OCI-LY1 (cell line): ENCODE measurements around the gene KRT17.
"Not testable (repeated sequence)": the region's sequence is repeated elsewhere in the genome, so short reads cannot be mapped to it uniquely, and the experiment has no call there.

Experiments
- H2AFZ ChIP-seq: fragments of 200-600 bp; sonication (generic), shearing (Covaris generic); 2 replicates; pipeline ENCODE4 v1.6.0; 2014; ENCODE audit warnings: antibody characterized with exemption, mild to moderate bottlenecking, low read length
- H3F3A ChIP-seq: fragments of 200-600 bp; sonication (generic), shearing (Covaris generic); 2 replicates; pipeline ENCODE4 v1.6.0; 2014; ENCODE audit warnings: mild to moderate bottlenecking, antibody characterized with exemption, low read length, moderate library complexity; ENCODE audit not compliant: insufficient read depth
- H3K27ac ChIP-seq: fragments of 200-600 bp; sonication (generic); 2 replicates; pipeline ENCODE4 v1.5.1; 2014; ENCODE audit warnings: low read length, mixed run types, mild to moderate bottlenecking, low read depth; ENCODE audit not compliant: poor library complexity, severe bottlenecking
- H3K27me3 ChIP-seq: fragments of 200-600 bp; sonication (generic); 2 replicates; pipeline ENCODE4 v1.6.0; 2014; ENCODE audit warnings: antibody characterized with exemption, mild to moderate bottlenecking, low read length, moderate library complexity; ENCODE audit not compliant: insufficient read depth
- H3K36me3 ChIP-seq: fragments of 200-600 bp; sonication (generic); 2 replicates; pipeline ENCODE4 v1.6.1; 2014; ENCODE audit warnings: mild to moderate bottlenecking, antibody characterized with exemption, low read length, moderate library complexity, mixed read lengths; ENCODE audit not compliant: insufficient read depth
- H3K4me1 ChIP-seq: fragments of 200-600 bp; sonication (generic); 2 replicates; pipeline ENCODE4 v1.5.1; 2014; ENCODE audit warnings: mild to moderate bottlenecking, low read length, moderate library complexity; ENCODE audit not compliant: insufficient read depth, severe bottlenecking
- H3K4me2 ChIP-seq: fragments of 200-600 bp; sonication (generic), shearing (Covaris generic); 2 replicates; pipeline ENCODE4 v1.6.1; 2014; ENCODE audit warnings: low read length
- H3K4me3 ChIP-seq: fragments of 200-600 bp; sonication (generic); 2 replicates; pipeline ENCODE4 v1.5.1; 2014; ENCODE audit warnings: low read length, low read depth, mild to moderate bottlenecking, mixed read lengths; ENCODE audit not compliant: poor library complexity, severe bottlenecking
- H3K79me2 ChIP-seq: fragments of 200-600 bp; shearing (Covaris generic); 2 replicates; pipeline ENCODE4 v1.6.1; 2016; ENCODE audit warnings: mixed run types, low read length, mixed read lengths; ENCODE audit not compliant: insufficient read depth
- H3K9ac ChIP-seq: fragments of 200-600 bp; sonication (generic), shearing (Covaris generic); 2 replicates; pipeline ENCODE4 v1.6.1; 2014; ENCODE audit warnings: mild to moderate bottlenecking, low read length, mixed read lengths
- H3K9me2 ChIP-seq: fragments of 200-600 bp; sonication (generic), shearing (Covaris generic); 2 replicates; pipeline ENCODE4 v1.6.1; 2014; ENCODE audit warnings: low read depth, mild to moderate bottlenecking, low read length, mixed read lengths
- H3K9me3 ChIP-seq: fragments of 200-600 bp; shearing (Covaris generic); 2 replicates; pipeline ENCODE4 v1.6.1; 2014; ENCODE audit warnings: low read length, mixed read lengths
- H4K20me1 ChIP-seq: fragments of 200-600 bp; sonication (generic), shearing (Covaris generic); 2 replicates; pipeline ENCODE4 v1.6.0; 2016; ENCODE audit warnings: mild to moderate bottlenecking, low read length; ENCODE audit not compliant: insufficient read depth
- EZH2 ChIP-seq: fragments of 200-600 bp; sonication (generic), shearing (Covaris generic); IDR thresholded peaks from 2 replicates; pipeline ENCODE4 v1.8.0; 2017; ENCODE audit warnings: borderline replicate concordance, mixed run types, mild to moderate bottlenecking, antibody characterized with exemption, low read length, moderate library complexity, mixed read lengths
- TF ChIP-seq, protein P1 (sequence below): fragments of 200-600 bp; sonication (generic), shearing (Covaris generic); IDR thresholded peaks from 2 replicates; pipeline ENCODE4 v1.5.1; 2017; ENCODE audit warnings: mild to moderate bottlenecking, antibody characterized with exemption, low read length, moderate library complexity, mixed read lengths

The KRT17 gene

DNA sequence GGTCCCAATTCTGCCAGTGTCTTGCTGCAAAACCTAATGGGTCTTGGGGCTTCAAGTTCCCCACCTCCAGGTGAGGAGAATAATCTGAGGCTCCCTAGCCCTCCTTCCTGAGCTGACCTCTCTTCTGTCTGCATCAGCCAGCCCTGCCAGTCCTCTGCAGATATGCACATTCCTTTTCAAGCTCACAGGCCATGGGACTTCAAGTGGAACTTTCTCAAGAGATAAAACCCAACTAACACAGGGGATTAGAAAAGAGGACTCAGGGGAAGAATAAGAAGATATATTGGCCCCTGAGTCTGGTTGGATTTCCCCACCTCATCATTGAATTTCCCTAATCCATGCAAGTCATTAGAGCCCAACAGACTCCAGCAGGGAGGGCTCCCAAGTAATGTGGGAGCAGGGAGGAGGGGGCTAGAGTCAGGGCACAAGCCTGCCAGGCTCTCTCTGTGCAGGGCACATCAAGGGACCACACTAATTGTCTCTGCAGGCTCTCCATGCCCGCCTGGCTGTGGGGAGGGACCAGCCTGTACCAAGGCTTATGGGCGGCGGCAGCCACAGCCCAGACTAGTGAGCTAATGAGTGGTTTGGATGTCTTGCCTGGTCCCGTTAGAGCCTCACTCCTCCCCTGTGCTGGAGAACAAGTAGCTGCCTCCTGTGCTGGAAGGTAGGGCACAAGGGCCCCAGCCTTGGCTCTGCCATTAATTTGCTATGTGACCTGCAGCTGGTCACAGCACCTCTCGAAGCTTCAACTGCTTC lies 38.9 kb downstream of the KRT17 start:
- no peak overlapping the region for H3K27ac ChIP-seq
- no peak for TF ChIP-seq EZH2
- TF ChIP-seq, protein P1, sequence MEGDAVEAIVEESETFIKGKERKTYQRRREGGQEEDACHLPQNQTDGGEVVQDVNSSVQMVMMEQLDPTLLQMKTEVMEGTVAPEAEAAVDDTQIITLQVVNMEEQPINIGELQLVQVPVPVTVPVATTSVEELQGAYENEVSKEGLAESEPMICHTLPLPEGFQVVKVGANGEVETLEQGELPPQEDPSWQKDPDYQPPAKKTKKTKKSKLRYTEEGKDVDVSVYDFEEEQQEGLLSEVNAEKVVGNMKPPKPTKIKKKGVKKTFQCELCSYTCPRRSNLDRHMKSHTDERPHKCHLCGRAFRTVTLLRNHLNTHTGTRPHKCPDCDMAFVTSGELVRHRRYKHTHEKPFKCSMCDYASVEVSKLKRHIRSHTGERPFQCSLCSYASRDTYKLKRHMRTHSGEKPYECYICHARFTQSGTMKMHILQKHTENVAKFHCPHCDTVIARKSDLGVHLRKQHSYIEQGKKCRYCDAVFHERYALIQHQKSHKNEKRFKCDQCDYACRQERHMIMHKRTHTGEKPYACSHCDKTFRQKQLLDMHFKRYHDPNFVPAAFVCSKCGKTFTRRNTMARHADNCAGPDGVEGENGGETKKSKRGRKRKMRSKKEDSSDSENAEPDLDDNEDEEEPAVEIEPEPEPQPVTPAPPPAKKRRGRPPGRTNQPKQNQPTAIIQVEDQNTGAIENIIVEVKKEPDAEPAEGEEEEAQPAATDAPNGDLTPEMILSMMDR, result no peak

DNA sequence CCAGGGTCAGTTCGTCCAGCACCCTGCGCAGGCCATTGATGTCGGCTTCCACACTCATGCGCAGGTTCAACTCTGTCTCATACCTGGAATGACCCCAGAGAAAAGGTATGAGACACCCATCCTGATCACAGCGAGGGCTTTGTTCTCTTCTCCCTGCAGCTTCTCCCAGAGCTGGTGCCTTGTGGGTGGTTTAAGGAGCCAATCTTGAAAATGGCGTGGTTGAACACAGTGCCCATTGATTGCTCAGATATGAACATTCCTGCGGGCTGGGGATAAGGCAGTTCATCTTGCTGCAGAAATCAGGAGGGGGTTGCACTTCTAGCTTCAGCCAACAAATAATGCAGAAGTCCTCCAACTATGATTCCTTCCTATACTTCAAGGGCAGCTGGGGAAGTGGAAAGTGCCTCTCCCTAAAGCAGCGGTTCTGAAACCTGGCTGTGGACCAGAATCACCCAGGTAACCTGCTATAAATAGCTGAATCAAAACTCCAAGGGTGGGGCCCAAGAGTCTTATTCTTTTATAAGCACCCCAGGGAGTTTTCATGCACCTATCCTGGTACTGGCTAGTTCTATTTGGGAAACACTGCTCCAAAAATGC lies 39.9 kb downstream of the KRT17 start:
- H3K27ac ChIP-seq, H3F3A ChIP-seq, H3K4me2 ChIP-seq, H3K4me1 ChIP-seq, H3K9me3 ChIP-seq, H2AFZ ChIP-seq, H3K79me2 ChIP-seq, H3K27me3 ChIP-seq, H3K9ac ChIP-seq, H3K36me3 ChIP-seq, H4K20me1 ChIP-seq, H3K9me2 ChIP-seq, H3K4me3 ChIP-seq: not testable (repeated sequence)

More for the DNA sequence above, 38.9 kb downstream of the KRT17 start:
- H3K4me1 ChIP-seq, result no peaks in the 10 kb centered on the region
- H3K79me2 ChIP-seq, result no peaks in the 10 kb centered on the region
- no peaks in the 10 kb centered on the region for H4K20me1 ChIP-seq
- no peaks in the 10 kb centered on the region for H3F3A ChIP-seq
- H3K9me3 ChIP-seq, result no peaks in the 10 kb centered on the region
- no peaks in the 10 kb centered on the region for H3K9me2 ChIP-seq
- H3K36me3 ChIP-seq, result no peaks in the 10 kb centered on the region
- no peak overlapping the region for H3K9ac ChIP-seq
- H3K4me3 ChIP-seq, result no peak overlapping the region
- H2AFZ ChIP-seq, result no peak overlapping the region
- no peaks in the 10 kb centered on the region for H3K27me3 ChIP-seq
- H3K4me2 ChIP-seq, result no peak overlapping the region

DNA sequence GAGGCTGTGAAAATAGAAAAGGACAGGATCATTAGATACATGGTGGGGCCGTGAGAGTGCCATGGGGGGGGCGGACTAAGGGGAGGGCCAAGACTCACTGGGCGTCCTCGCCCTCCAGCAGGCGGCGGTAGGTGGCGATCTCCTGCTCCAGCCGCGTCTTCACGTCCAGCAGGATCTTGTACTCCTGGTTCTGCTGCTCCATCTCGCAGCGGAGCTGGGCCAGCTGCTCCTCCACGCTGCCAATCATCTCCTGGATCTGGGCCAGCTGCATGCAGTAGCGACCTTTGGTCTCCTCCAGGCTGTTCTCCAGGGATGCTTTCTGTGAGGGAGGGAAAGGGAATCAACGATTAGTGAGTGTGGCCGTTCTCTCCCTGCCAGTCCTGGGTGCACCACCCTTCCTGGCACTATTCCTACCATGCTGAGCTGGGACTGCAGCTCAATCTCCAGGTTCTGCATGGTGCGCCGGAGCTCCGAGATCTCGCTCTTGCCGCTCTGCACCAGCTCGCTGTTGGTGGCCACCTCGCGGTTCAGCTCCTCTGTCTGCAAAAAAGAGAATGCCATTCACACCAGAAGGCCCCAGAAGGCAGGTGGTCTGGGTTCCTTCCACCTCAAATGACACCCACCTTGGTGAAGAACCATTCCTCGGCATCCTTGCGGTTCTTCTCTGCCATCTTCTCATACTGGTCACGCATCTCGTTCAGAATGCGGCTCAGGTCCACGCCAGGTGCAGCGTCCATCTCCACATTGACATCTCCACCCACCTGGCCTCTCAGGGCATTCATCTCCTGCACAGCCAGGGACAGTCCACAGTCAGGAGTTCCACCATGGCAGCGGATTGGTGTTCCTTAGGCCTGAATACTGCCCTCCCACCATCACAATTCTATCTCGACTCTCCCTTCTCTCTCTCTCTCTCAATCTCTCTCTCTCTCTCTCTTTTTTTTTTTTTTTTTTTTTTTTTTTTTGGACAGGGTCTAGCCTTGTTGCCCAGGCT lies 40.9 kb downstream of the KRT17 start:
- no peak overlapping the region for H3K9ac ChIP-seq
- no peaks in the 10 kb centered on the region for H3F3A ChIP-seq
- no peaks in the 10 kb centered on the region for H4K20me1 ChIP-seq
- no peak overlapping the region for H3K4me3 ChIP-seq
- H3K27me3 ChIP-seq, result no peaks in the 10 kb centered on the region
- TF ChIP-seq EZH2, result no peak
- TF ChIP-seq, protein P1, result no peak
- H3K27ac ChIP-seq, result no peak overlapping the region
- no peaks in the 10 kb centered on the region for H3K9me3 ChIP-seq
- H3K79me2 ChIP-seq, result no peaks in the 10 kb centered on the region
- H3K4me1 ChIP-seq, result peaks cover 4% of the 10 kb centered on the region
- H2AFZ ChIP-seq, result no peak overlapping the region
- H3K36me3 ChIP-seq, result no peaks in the 10 kb centered on the region
- H3K9me2 ChIP-seq, result no peaks in the 10 kb centered on the region
- H3K4me2 ChIP-seq, result no peak overlapping the region

DNA sequence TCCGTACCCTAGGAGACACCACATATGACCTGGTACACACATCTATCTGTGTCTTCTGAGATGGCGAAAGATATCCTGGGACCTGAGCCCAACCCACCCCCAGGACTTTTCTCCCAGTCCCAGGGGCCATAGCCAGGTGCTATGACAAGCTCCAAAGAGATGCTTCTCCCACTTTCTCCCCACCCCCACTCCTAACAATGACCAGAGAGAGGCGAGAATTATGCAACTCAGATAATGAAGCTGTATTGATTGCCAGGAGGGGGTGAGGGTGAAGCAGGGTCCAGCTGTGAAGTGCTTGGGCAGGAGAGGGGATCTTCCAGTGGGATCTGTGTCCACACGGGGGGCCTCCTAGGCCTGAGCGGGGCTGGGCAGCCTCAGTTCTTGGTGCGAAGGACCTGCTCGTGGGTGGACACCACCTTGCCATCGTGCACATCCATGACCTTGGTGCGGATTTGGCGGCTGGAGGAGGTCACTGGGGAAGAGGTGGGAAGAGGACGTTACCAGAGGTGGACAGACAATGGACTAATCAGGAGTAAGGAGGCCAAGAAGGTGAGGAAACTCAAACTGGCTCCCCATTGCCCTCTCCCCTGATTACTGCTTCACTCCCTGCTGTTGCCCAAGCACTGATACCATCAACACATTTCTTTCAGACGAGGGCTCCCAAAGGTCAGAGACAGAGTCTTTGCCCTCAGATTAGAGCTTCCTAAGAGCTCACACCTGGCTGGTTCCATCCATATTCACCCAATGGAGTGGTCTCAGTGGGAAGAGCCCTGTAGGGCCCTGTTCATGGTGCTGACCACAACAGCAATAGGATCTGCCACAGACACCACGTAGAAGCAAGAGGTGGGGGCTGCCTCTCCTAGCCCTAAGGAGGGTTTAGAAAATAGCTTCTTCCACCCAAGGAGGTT lies 42.1 kb downstream of the KRT17 start:
- H3K9ac ChIP-seq, H3K27ac ChIP-seq, H3K79me2 ChIP-seq, H3K9me3 ChIP-seq, H2AFZ ChIP-seq, H3K4me1 ChIP-seq, H3K4me2 ChIP-seq, H4K20me1 ChIP-seq, H3K4me3 ChIP-seq, H3K9me2 ChIP-seq, H3K27me3 ChIP-seq, H3F3A ChIP-seq, H3K36me3 ChIP-seq: not testable (repeated sequence)
